ENCODE data around the gene GGTLC1. TPM values are rescaled to one million over a fixed set of nuclear protein-coding genes. Genes with fewer than 3 reads are reported as not detected.

GGTLC1 gene
- total RNA-seq, 1 experiment from 2014 or later = not detected

GRCh38 chr20:23966927-23967615, 21.5 kb downstream of the GGTLC1 start:
- DNase-seq (ENCODE audit: low read depth) = no peak

- DNase-seq (ENCODE audit: low read depth) = no peak
These were observed 22.3 kb downstream of the GGTLC1 start for GRCh38 chr20:23966298-23966697.

GRCh38 chr20:23963941-23964340, 24.6 kb downstream of the GGTLC1 start:
- no peak for DNase-seq (ENCODE audit: low read depth)

GRCh38 chr20:23962272-23962671, 26.3 kb downstream of the GGTLC1 start:
- DNase-seq (ENCODE audit: low read depth) = no peak

GRCh38 chr20:23959054-23959453, 29.5 kb downstream of the GGTLC1 start:
- DNase-seq (ENCODE audit: low read depth) = no peak

GRCh38 chr20:23955896-23956295, 32.7 kb downstream of the GGTLC1 start:
- DNase-seq (ENCODE audit: low read depth) = no peak

- DNase-seq (ENCODE audit: low read depth) = no peak
These were observed 34.4 kb downstream of the GGTLC1 start for GRCh38 chr20:23954008-23954745.

GRCh38 chr20:23946206-23946605, 42.4 kb downstream of the GGTLC1 start:
- DNase-seq (ENCODE audit: low read depth) = no peak

GRCh38 chr20:23943304-23943703, 45.3 kb downstream of the GGTLC1 start:
- DNase-seq (ENCODE audit: low read depth) = no peak

- no peak for DNase-seq (ENCODE audit: low read depth)
These were observed 48.9 kb downstream of the GGTLC1 start for GRCh38 chr20:23939641-23940040.

GRCh38 chr20:23939063-23939462, 49.5 kb downstream of the GGTLC1 start:
- no peak for DNase-seq (ENCODE audit: low read depth)

- DNase-seq (ENCODE audit: low read depth) = no peak
These were observed 50.5 kb downstream of the GGTLC1 start for GRCh38 chr20:23938118-23938438.

GRCh38 chr20:23937303-23938117, 51.1 kb downstream of the GGTLC1 start:
- DNase-seq (ENCODE audit: low read depth) = peak; percentile 31

Small RNA genes within 50 kb of the gene (small RNA-seq; reads per million reads assigned to genes)
- gene AL133466.1 = not detected

Other genes starting within 250 kb of the GGTLC1 start
- gene CST1, start 237.8 kb downstream of the GGTLC1 start, total RNA-seq (2014; rRNA removed; shearing (Covaris generic)) = not detected in 2 replicates
- not detected in 2 replicates for gene CST2, start 162.1 kb downstream of the GGTLC1 start, total RNA-seq (2014; rRNA removed; shearing (Covaris generic))
- not detected in 2 replicates for gene CST5, start 109.0 kb downstream of the GGTLC1 start, total RNA-seq (2014; rRNA removed; shearing (Covaris generic))